T-helper 2 cell (primary cell): ENCODE data around the gene CPO.

Source experiments
- DNase-seq, 5 experiments: peaks; one replicate each; pipeline versions ENCODE4 v3.0.0 to v3.0.0-alpha.2; 2012 to 2022

Gene CPO

DNA sequence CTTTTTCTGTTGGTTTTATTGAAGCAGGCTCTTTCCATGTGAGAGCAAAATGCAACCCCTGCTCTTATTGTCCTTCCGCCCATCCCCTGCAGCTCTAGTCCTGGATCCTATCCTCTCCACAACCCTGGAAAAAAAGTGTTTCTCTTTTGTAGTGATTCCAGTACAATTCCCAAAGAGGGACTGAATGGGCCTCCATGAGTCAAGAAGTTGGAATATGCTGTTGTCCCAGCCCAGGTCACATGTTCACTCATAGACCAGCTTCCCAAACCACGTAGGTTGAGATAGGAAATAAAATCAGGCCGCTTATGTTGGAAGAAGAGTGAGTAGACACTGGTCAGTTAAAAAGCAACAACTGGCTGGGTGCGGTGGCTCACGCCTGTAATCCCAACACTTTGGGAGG is 39.4 kb downstream of the CPO start:
- DNase-seq = no peak

GRCh38 chr2:206979365-206979764 is 40.0 kb downstream of the CPO start:
- no peak for DNase-seq

GRCh38 chr2:206979922-206980321 is 40.6 kb downstream of the CPO start:
- no peak for DNase-seq

- no peak for DNase-seq
Observed at GRCh38 chr2:206980413-206980812, 41.1 kb downstream of the CPO start.

- DNase-seq = no peak
Observed at GRCh38 chr2:206981086-206981674, 41.9 kb downstream of the CPO start.

GRCh38 chr2:206981739-206982340 is 42.5 kb downstream of the CPO start:
- peak in 3 of 5 experiments; percentile 24 to 74 (median 39) for DNase-seq

DNA sequence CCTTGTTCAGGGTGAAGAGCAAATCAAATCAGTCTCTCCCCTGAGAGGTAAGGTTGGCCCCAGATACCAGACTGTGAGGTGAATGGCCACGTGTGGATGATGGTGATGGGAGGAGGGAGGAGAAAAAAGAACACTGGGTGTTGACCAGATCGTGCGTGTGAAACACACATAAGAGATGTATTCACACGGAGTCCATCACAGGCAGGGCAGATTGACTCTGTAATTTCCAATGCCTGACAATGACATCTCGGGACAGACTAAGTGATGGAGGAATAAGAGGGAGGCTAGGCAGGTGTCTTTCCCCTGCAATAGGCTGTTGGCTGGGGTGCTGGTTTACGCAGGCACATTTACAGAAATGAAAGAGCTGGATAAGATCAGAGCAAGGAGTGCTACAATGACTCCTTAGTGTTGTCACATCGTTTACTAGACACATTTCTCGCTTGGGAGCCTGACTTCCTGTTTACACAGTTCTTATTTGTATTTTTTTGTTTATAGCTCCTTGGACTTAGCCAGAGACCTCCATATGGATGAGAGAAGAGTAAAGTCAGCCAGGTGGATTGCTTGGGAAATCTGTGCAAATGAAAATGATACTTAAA is 43.1 kb downstream of the CPO start:
- peak in 1 of 5 experiments; percentile 55 for DNase-seq

GRCh38 chr2:206983161-206983859 is 44.0 kb downstream of the CPO start:
- no peak for DNase-seq

- DNase-seq = peak in 1 of 5 experiments; percentile 47
Observed at GRCh38 chr2:206984206-206984605, 44.9 kb downstream of the CPO start.

GRCh38 chr2:206986943-206987342 is 47.6 kb downstream of the CPO start:
- no peak for DNase-seq

GRCh38 chr2:206987810-206988209 is 48.5 kb downstream of the CPO start:
- no peak for DNase-seq

GRCh38 chr2:206988884-206989283 is 49.6 kb downstream of the CPO start:
- no peak for DNase-seq

- DNase-seq = no peak
Observed at GRCh38 chr2:206989311-206989710, 50.0 kb downstream of the CPO start.

DNA sequence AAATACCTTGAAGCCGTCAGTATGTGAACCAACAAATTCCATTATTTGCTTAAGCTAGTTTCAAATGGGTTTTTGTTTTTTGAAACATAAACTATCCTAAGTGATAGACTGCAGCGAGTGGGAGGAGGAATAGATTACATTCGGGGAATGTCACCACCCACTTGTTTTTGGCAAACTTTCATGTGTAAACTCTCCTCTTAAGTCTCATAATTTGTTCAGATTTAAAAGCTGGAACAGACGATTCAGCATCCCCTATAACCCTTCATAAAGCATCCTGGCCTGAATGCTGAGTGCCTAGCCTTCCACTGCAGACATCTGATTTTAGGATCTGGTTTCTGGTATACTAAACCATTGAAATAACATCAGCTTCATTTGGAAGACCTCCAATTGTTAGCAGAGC is 51.0 kb downstream of the CPO start:
- no peak for DNase-seq

GRCh38 chr2:206991070-206991469 is 51.8 kb downstream of the CPO start:
- no peak for DNase-seq

- DNase-seq = no peak
Observed at GRCh38 chr2:206993396-206993911, 54.1 kb downstream of the CPO start.

DNA sequence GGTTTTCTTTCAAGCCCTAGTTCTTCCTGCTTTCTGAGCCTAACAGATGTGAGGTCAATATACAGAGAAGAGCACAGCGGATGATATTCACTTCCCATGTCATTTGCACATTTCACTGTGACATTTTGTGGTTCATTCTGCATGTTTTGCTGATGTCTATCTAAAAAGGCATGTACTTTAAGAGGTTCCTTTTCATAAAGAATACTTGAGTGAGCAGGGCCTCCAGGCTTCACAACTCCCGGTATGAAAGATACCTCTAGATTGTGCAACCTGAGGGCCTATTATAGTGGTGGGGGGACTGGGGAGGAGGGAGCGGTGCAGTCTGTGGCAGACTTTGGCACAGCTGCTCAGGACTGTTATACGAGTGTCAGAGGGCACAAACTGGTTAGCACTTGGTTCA is 54.6 kb downstream of the CPO start:
- DNase-seq = peak in 1 of 5 experiments; percentile 73

- DNase-seq = no peak
Observed at GRCh38 chr2:206996556-206997065, 57.3 kb downstream of the CPO start.

GRCh38 chr2:207008105-207008990 is 69.0 kb downstream of the CPO start:
- no peak for DNase-seq

DNA sequence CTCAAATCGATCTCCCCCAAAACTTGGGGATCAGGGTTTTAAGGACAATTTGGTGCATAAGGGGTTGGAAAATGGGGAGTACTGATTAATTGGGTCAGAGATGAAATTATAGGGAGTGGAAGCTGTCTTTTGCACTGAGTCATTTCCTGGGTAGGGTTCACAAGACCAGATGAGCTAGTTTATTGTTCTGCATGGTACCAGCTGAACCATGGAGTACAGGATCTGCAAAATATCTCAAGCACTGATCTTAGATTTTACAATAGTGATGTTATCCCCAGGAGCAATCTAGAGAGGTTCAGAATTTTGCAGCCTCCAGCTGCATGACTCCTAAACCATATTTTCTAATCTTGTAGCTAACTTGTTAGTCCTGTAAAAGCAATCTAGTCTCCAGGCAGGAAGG is 73.1 kb downstream of the CPO start:
- DNase-seq = no peak

DNA sequence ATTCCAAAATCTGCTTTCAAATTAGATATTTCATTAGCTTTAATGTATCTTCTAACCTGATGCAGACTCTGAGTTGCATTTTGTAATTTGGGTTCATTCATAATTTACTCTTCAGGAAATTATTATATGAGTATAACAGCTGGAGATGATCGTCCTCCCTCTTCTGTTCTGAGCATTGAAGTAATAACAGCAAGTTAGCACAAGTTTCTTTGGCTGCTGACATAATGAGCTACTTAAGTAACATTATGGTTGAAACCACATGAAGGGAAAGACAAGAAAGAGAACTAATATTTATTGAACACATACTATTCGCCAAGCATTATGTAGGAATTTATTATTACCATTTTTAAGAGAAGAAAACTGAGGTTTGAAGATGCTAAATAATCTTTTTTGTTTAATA is 75.1 kb downstream of the CPO start:
- no peak for DNase-seq

DNA sequence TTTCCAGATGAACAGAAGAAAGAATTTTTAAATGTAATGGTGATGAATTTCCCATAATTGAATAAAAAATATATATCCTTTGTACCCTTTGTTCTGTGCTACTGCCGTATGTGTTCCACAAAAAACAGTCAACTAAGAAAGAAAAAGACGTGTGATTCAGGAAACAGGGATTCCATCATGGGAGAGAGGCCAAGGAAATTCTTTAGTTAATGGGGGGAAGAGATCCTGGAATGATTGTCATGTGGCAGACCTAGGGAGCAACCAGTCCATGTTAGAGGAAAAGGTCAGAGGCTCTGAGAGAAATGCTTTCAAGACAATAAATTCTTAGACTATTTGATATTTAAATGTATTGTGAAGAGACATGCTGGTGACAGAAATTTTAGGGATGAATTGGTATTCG is 76.6 kb downstream of the CPO start:
- no peak for DNase-seq
